Measurements from ENCODE around the gene PRPF40B. TPM values are rescaled to one million over a fixed set of nuclear protein-coding genes. Genes with fewer than 3 reads are reported as not detected.

Gene PRPF40B
- total and polyA plus RNA-seq, 8 donors, result 11.2 to 58.3 (median 15.0) TPM

- intact Hi-C loops (cut with DNase I), result no loop called here
- no peaks in the 10 kb centered on the region for H3K27me3 ChIP-seq
- 80 to 94% methylated on average over 4 of the region's 4 CpGs for WGBS, 2 donors
- no peak overlapping the region for H3K27ac ChIP-seq
- no peak for FAIRE-seq
- H3K4me1 ChIP-seq, result no peaks in the 10 kb centered on the region
- ATAC-seq, result no peak
- no peaks in the 10 kb centered on the region for H3K36me3 ChIP-seq
- no peak for TF ChIP-seq CTCF (IDR thresholded peaks at IDR 0.05)
- no peaks in the 10 kb centered on the region for H3K9me3 ChIP-seq
- DNase-seq, result peak in 1 of 6 donors; percentile 18
- H3K4me3 ChIP-seq, result no peak overlapping the region
Measured at GRCh38 chr12:49652921-49653520, 29.7 kb downstream of the PRPF40B start.

- no peak overlapping the region for H3K27ac ChIP-seq
- H3K4me1 ChIP-seq, result no peaks in the 10 kb centered on the region
- no peak for TF ChIP-seq CTCF (IDR thresholded peaks at IDR 0.05)
- H3K27me3 ChIP-seq, result no peaks in the 10 kb centered on the region
- intact Hi-C loops (cut with DNase I), result no loop called here
- H3K9me3 ChIP-seq, result no peaks in the 10 kb centered on the region
- no peak for FAIRE-seq
- DNase-seq, result peak in 1 of 6 donors; percentile 5
- WGBS, 2 donors, result 84 to 87% methylated on average over 5 of the region's 5 CpGs
- no peak for ATAC-seq
- H3K4me3 ChIP-seq, result no peak overlapping the region
- no peaks in the 10 kb centered on the region for H3K36me3 ChIP-seq
Measured at GRCh38 chr12:49654715-49655114, 31.4 kb downstream of the PRPF40B start.

- Histone ChIP-seq H3K4me1 (peaks cover 0 to 1% (median 0%) of the 10 kb centered on the region in 3 donors), H3K27ac (no peak overlapping the region), H3K9me3 (no peaks in the 10 kb centered on the region), H3K36me3 (no peaks in the 10 kb centered on the region), H3K4me3 (no peak overlapping the region), H3K27me3 (no peaks in the 10 kb centered on the region)
- ATAC-seq (no peak), FAIRE-seq (no peak), DNase-seq (peak in 1 of 6 donors; percentile 5)
- TF ChIP-seq CTCF (IDR thresholded peaks at IDR 0.05), result no peak
- 83 to 85% methylated on average over 2 of the region's 2 CpGs for WGBS, 2 donors
- intact Hi-C loops (cut with DNase I), result no loop called here
Measured at GRCh38 chr12:49655595-49656236, 32.4 kb downstream of the PRPF40B start.

GRCh38 chr12:49658276-49658675 is 34.9 kb downstream of the PRPF40B start:
- TF ChIP-seq CTCF (IDR thresholded peaks at IDR 0.05), result no peak
- Histone ChIP-seq H3K27ac (no peak overlapping the region), H3K27me3 (no peaks in the 10 kb centered on the region), H3K4me1 (peaks cover 0 to 7% (median 0%) of the 10 kb centered on the region in 3 donors), H3K4me3 (no peak overlapping the region), H3K9me3 (no peaks in the 10 kb centered on the region), H3K36me3 (no peaks in the 10 kb centered on the region)
- no peak for FAIRE-seq
- intact Hi-C loops (cut with DNase I), result no loop called here
- peak in 1 of 6 donors; percentile 24 for DNase-seq
- ATAC-seq, result no peak
- 67 to 82% methylated on average over 13 of the region's 13 CpGs for WGBS, 2 donors

- no peak for TF ChIP-seq CTCF (IDR thresholded peaks at IDR 0.05)
- Histone ChIP-seq H3K27ac (no peak overlapping the region), H3K36me3 (no peaks in the 10 kb centered on the region), H3K4me3 (no peak overlapping the region), H3K4me1 (peaks cover 0 to 11% (median 0%) of the 10 kb centered on the region in 3 donors), H3K27me3 (no peaks in the 10 kb centered on the region), H3K9me3 (no peaks in the 10 kb centered on the region)
- no peak for ATAC-seq
- DNase-seq, result no peak
- WGBS, 2 donors, result 29 to 43% methylated on average over 1 of the region's 1 CpG
- no peak for FAIRE-seq
- intact Hi-C loops (cut with DNase I), result no loop called here
Measured at GRCh38 chr12:49659753-49660152, 36.4 kb downstream of the PRPF40B start.
